H1 (cell line): ENCODE results near the gene RGS9. TPM values are rescaled to one million over a fixed set of nuclear protein-coding genes. Genes with fewer than 3 reads are reported as not detected.

Source experiments
- CTCF ChIA-PET: fragments of 300-600 bp; sonication (Branson Sonifier 250); formaldehyde crosslinking; loops from one replicate; lab custom pipeline; 2021; ENCODE audit not compliant: partially characterized antibody; lab: Charles Lee
- POLR2A ChIA-PET: fragments of 300-600 bp; sonication (Branson Sonifier 250); formaldehyde crosslinking; loops from one replicate; lab custom pipeline; 2021; ENCODE audit warnings: inconsistent platforms; ENCODE audit not compliant: partially characterized antibody; lab: Charles Lee
- DNase-seq, 2 experiments: peaks; one replicate each; pipeline versions ENCODE4 v3.0.0 to v3.0.0-alpha.2; 2010 to 2022; ENCODE audit warnings: low spot score in 2 of 2, low read depth in 1 of 2, mixed read lengths in 1 of 2
- FAIRE-seq: peaks from 2 replicates; lab custom pipeline; 2011; peaks lifted over from hg19 to GRCh38; lab: Jason Lieb, UNC
- H2AFZ ChIP-seq: 2 replicates; pipeline ENCODE4 v1.8.1; 2012; ENCODE audit warnings: low read length, inconsistent platforms
- H2AK5ac ChIP-seq: 2 replicates; pipeline ENCODE4 v1.6.1; 2013; ENCODE audit warnings: low read depth, low read length
- H2BK120ac ChIP-seq: replicated peaks from 2 replicates; pipeline ENCODE3; 2013; ENCODE audit warnings: low read depth, low read length, inconsistent platforms
- H2BK12ac ChIP-seq: 2 replicates; pipeline ENCODE4 v1.6.1; 2013; ENCODE audit warnings: low read depth, low read length
- H2BK15ac ChIP-seq: 2 replicates; pipeline ENCODE4 v1.6.1; 2013; ENCODE audit warnings: low read length
- H2BK20ac ChIP-seq: 2 replicates; pipeline ENCODE4 v1.6.1; 2013; ENCODE audit warnings: low read length
- H2BK5ac ChIP-seq: 2 replicates; pipeline ENCODE4 v1.6.1; 2013; ENCODE audit warnings: low read depth, low read length
- H3K14ac ChIP-seq: 2 replicates; pipeline ENCODE4 v1.6.1; 2013; ENCODE audit warnings: inconsistent platforms; ENCODE audit not compliant: insufficient read length
- H3K18ac ChIP-seq: 2 replicates; pipeline ENCODE4 v1.6.1; 2013; ENCODE audit warnings: low read length; ENCODE audit errors: extremely low read depth
- H3K23ac ChIP-seq: 2 replicates; pipeline ENCODE4 v1.6.1; 2013; ENCODE audit warnings: inconsistent platforms; ENCODE audit not compliant: insufficient read length
- H3K23me2 ChIP-seq: 2 replicates; pipeline ENCODE4 v1.6.1; 2013; ENCODE audit warnings: low read depth, low read length
- H3K27ac ChIP-seq: 2 replicates; pipeline ENCODE4 v1.6.1; 2011; ENCODE audit warnings: low read depth, low read length, inconsistent platforms
- H3K27me3 ChIP-seq, 4 experiments: replicated peaks in 1 of 4; 1 replicate in 1 of 4; 2 replicates in 3 of 4; pipeline versions ENCODE4 v1.6.1 to v1.8.1; 2011 to 2013; ENCODE audit warnings: low read length in 3 of 4, mild to moderate bottlenecking in 3 of 4, inconsistent platforms in 2 of 4, mixed read lengths in 2 of 4, moderate library complexity in 1 of 4; ENCODE audit not compliant: control insufficient read depth in 3 of 4, insufficient read depth in 3 of 4; ENCODE audit errors: extremely low read depth in 1 of 4
- H3K36me3 ChIP-seq, 4 experiments: 2 replicates each; pipeline versions ENCODE4 v1.6.1 to v1.8.1; 2011 to 2013; ENCODE audit warnings: mild to moderate bottlenecking in 4 of 4, low read length in 3 of 4, moderate library complexity in 2 of 4, control low read depth in 1 of 4, inconsistent platforms in 1 of 4; ENCODE audit not compliant: insufficient read depth in 4 of 4, control insufficient read depth in 2 of 4
- H3K4ac ChIP-seq: replicated peaks from 2 replicates; pipeline ENCODE3; 2013; ENCODE audit warnings: low read length, low read depth, mixed read lengths, inconsistent platforms; ENCODE audit not compliant: insufficient read length
- H3K4me1 ChIP-seq, 4 experiments: replicated peaks in 1 of 4; 1 replicate in 1 of 4; 2 replicates in 3 of 4; pipeline versions ENCODE4 v1.6.1 to v1.8.1; 2011 to 2013; ENCODE audit warnings: low read length in 3 of 4, inconsistent platforms in 2 of 4, mixed read lengths in 1 of 4; ENCODE audit not compliant: insufficient read depth in 4 of 4, control insufficient read depth in 3 of 4
- H3K4me2 ChIP-seq, 2 experiments: 2 replicates each; pipeline versions ENCODE4 v1.6.1 to v1.8.1; 2011 to 2013; ENCODE audit warnings: low read depth in 2 of 2, low read length in 2 of 2, control low read depth in 1 of 2, inconsistent platforms in 1 of 2, mild to moderate bottlenecking in 1 of 2; ENCODE audit not compliant: insufficient read depth in 1 of 2
- H3K4me3 ChIP-seq, 4 experiments: fragments of 200-600, 300-600 bp in 1 of 4; sonication (generic), shearing (Covaris generic), sonication (Bioruptor Twin) in 1 of 4; 2 replicates each; pipeline versions ENCODE4 v1.5.1 to v1.8.1; 2011 to 2016; ENCODE audit warnings: low read length in 4 of 4, low read depth in 3 of 4, control low read depth in 2 of 4, inconsistent platforms in 2 of 4, mild to moderate bottlenecking in 2 of 4, mixed read lengths in 1 of 4, moderate library complexity in 1 of 4; ENCODE audit not compliant: insufficient read depth in 2 of 4; ENCODE audit errors: extremely low read depth in 1 of 4
- H3K56ac ChIP-seq: replicated peaks from 2 replicates; pipeline ENCODE3; 2013; ENCODE audit warnings: low read depth, mild to moderate bottlenecking, mixed read lengths, low read length, inconsistent platforms; ENCODE audit not compliant: insufficient read length
- H3K79me1 ChIP-seq: 2 replicates; pipeline ENCODE4 v1.6.1; 2013; ENCODE audit warnings: low read depth, low read length, control low read depth
- H3K79me2 ChIP-seq, 2 experiments: 2 replicates each; pipeline versions ENCODE4 v1.6.1 to v1.8.1; 2012 to 2013; ENCODE audit warnings: low read length in 2 of 2, mild to moderate bottlenecking in 2 of 2, inconsistent platforms in 1 of 2; ENCODE audit not compliant: insufficient read depth in 2 of 2, control insufficient read depth in 1 of 2
- H3K9ac ChIP-seq, 4 experiments: replicated peaks in 1 of 4; 1 replicate in 1 of 4; 2 replicates in 3 of 4; pipeline versions ENCODE4 v1.6.1 to v1.8.1; 2011 to 2013; ENCODE audit warnings: low read depth in 3 of 4, low read length in 3 of 4, control low read depth in 2 of 4, mild to moderate bottlenecking in 2 of 4, moderate library complexity in 2 of 4, inconsistent platforms in 1 of 4; ENCODE audit errors: extremely low read depth in 1 of 4
- H3K9me3 ChIP-seq, 2 experiments: 2 replicates each; pipeline versions ENCODE4 v1.6.1 to v1.8.1; 2012 to 2013; ENCODE audit warnings: mild to moderate bottlenecking in 2 of 2, moderate library complexity in 2 of 2, control low read depth in 1 of 2, inconsistent platforms in 1 of 2, low read depth in 1 of 2, low read length in 1 of 2, mixed read lengths in 1 of 2; ENCODE audit not compliant: insufficient read depth in 2 of 2
- H4K20me1 ChIP-seq, 2 experiments: replicated peaks in 1 of 2; 2 replicates each; pipeline versions ENCODE3 to v1.8.1; 2011 to 2013; ENCODE audit warnings: inconsistent platforms in 2 of 2, low read length in 2 of 2, mild to moderate bottlenecking in 1 of 2; ENCODE audit not compliant: insufficient read depth in 2 of 2, control insufficient read depth in 1 of 2
- H4K5ac ChIP-seq: 2 replicates; pipeline ENCODE4 v1.6.1; 2013; ENCODE audit warnings: low read length, low read depth, mixed read lengths, inconsistent platforms; ENCODE audit not compliant: insufficient read length
- H4K8ac ChIP-seq: 2 replicates; pipeline ENCODE4 v1.8.0; 2013; ENCODE audit warnings: mild to moderate bottlenecking, moderate library complexity, low read length, inconsistent platforms; ENCODE audit not compliant: insufficient read depth; ENCODE audit errors: extremely low read depth
- H4K91ac ChIP-seq: replicated peaks from 2 replicates; pipeline ENCODE3; 2013; ENCODE audit warnings: low read length, mixed read lengths, inconsistent platforms; ENCODE audit not compliant: insufficient read length
- ASH2L ChIP-seq: fragments of 200-600, 300-600 bp; sonication (generic); IDR thresholded peaks from one replicate; pipeline ENCODE4 v1.7.1; 2017; ENCODE audit warnings: low read length
- WGBS, 2 experiments: shearing (Covaris generic) in 1 of 2; methylation state at CpG; one replicate each; pipeline versions ENCODE4 v1.1.6 to v1.1.7; 2013 to 2015; ENCODE audit warnings: low lambda C conversion rate in 2 of 2, mixed read lengths in 2 of 2, inconsistent platforms in 1 of 2, low coverage in 1 of 2, missing lambda C conversion rate in 1 of 2; ENCODE audit not compliant: insufficient replicate concordance in 2 of 2, insufficient coverage in 1 of 2, insufficient read length in 1 of 2; ENCODE audit errors: extremely low coverage in 1 of 2, missing lambda C conversion rate in 1 of 2; 5-methylcytosine and 5-hydroxymethylcytosine counted together
- polyA plus RNA-seq, 7 experiments: library from polyadenylated mRNA; depleted of rRNA in 3 of 7; stranded (reverse) in 5 of 7; unstranded in 2 of 7; fragments of >200 nt in 5 of 7; fragments of 200-250 nt in 2 of 7; gene quantifications; 1 replicate in 5 of 7; 2 replicates in 1 of 7; 4 replicates in 1 of 7; pipeline versions ENCODE4 v1.2.1 to v1.2.3, GENCODE V29; 2011 to 2013; ENCODE audit warnings: missing spikeins in 2 of 7, mixed read lengths in 2 of 7
- total RNA-seq: library from RNA; stranded (reverse); fragmentation: NEBNext Ultra II Directional; extraction: Animal tissue kit (Norgen Biotek cat#: 25700); gene quantifications from 2 replicates; pipeline ENCODE4 v1.2.1, GENCODE V29; 2021

The RGS9 gene
- total and polyA plus RNA-seq, 2 of the 8 experiments (the other 6 are each of a cell fraction or from before 2014, with no cell fraction given), result 8.9 to 20.5 TPM

DNA sequence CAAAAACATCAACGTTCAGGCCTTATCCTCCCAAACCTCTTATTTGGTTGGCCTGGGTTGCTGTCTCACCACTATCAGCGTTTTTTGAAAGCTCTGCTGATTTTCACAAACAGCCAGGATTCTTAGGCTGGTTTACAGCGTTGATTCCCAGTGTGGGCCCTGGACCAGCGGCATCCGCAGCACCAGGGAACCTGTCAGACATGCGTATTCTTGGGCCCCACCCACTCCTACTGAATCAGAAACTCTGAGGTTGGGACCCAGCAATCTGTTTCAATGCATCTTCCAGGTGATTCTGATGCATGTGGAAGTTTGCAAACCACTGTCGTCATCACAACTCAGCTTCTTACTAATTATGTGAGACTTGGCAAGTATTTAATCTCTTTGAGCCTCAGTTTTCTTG, 58.5 kb downstream of the RGS9 start:
- Histone ChIP-seq H3K23ac (no peak overlapping the region), H2AK5ac (no peak overlapping the region), H4K8ac (no peak overlapping the region), H3K4me2 (no peak overlapping the region), H3K4me3 (no peak overlapping the region), H3K4me1 (peaks cover 0 to 4% (median 1%) of the 10 kb centered on the region in 4 experiments; a peak in 2 of 7 replicates), H3K14ac (no peak overlapping the region), H3K9me3 (no peaks in the 10 kb centered on the region), H3K4ac (no peak overlapping the region), H2BK15ac (no peak overlapping the region), H3K36me3 (no peaks in the 10 kb centered on the region), H2AFZ (no peak overlapping the region), H3K23me2 (no peaks in the 10 kb centered on the region), H4K5ac (no peak overlapping the region), H3K27me3 (no peaks in the 10 kb centered on the region), H2BK12ac (no peak overlapping the region), H2BK5ac (no peak overlapping the region), H3K79me1 (no peaks in the 10 kb centered on the region), H3K56ac (no peak overlapping the region), H3K18ac (no peak overlapping the region), H2BK20ac (no peak overlapping the region), H4K20me1 (no peaks in the 10 kb centered on the region), H3K79me2 (no peaks in the 10 kb centered on the region), H3K27ac (no peak overlapping the region), H2BK120ac (no peak overlapping the region), H4K91ac (no peak overlapping the region), H3K9ac (no peak overlapping the region)
- no peak for FAIRE-seq
- 79% methylated on average over 7 of the region's 7 CpGs; no CpG with 5 or more reads in 1 of the 2 experiments for WGBS, 2 experiments
- CTCF ChIA-PET, result interaction anchor here (0.6 to 1.3 kb wide), 10 partner anchors 56 to 1267 kb away, joined by 3 to 7 read pairs (median 3); partner anchors contain the start of gene RGS9
- POLR2A ChIA-PET, result no interaction called here
- DNase-seq, result no peak
- TF ChIP-seq ASH2L, result no peak
